Activated T-helper 1 cell treated with anti-CD3 and anti-CD28 coated beads, Interleukin-12 subunit alpha, Interleukin-12 subunit beta, Interleukin-2, Interleukin-4 antibody, amounts not matched to agents 30 ng/mL and 10 ng/mL and 1 ng/mL, durations not matched to agents 14 hours and 24 hours and 36 hours (primary cell): ENCODE results near the gene RBP5. TPM values are rescaled to one million over a fixed set of nuclear protein-coding genes. Genes with fewer than 3 reads are reported as not detected.
A peak's percentile ranks its signal among the peaks of the same experiment; 100 is the strongest.

Source experiments
- DNase-seq: peaks from one replicate; pipeline ENCODE4 v3.0.0; 2021; ENCODE audit warnings: low spot score
- H3K27ac Mint-ChIP-seq: one replicate; pipeline ENCODE4 v1.8.0; 2021; ENCODE audit warnings: mild to moderate bottlenecking, mixed read lengths
- H3K27me3 Mint-ChIP-seq: one replicate; pipeline ENCODE4 v1.8.0; 2022; ENCODE audit warnings: mild to moderate bottlenecking, moderate library complexity, mixed read lengths; ENCODE audit not compliant: insufficient read depth
- H3K36me3 Mint-ChIP-seq: one replicate; pipeline ENCODE4 v1.8.0; 2021; ENCODE audit warnings: low read depth, mixed read lengths
- H3K4me1 Mint-ChIP-seq: one replicate; pipeline ENCODE4 v1.8.0; 2021; ENCODE audit warnings: low read depth, mixed read lengths
- H3K4me3 Mint-ChIP-seq: one replicate; pipeline ENCODE4 v1.8.0; 2021; ENCODE audit warnings: mild to moderate bottlenecking, moderate library complexity, mixed read lengths
- H3K9me3 Mint-ChIP-seq: one replicate; pipeline ENCODE4 v1.8.0; 2021; ENCODE audit warnings: mixed read lengths
- intact Hi-C: fragments of 100-400 bp; cut with micrococcal nuclease; formaldehyde crosslinking; loops from one replicate; pipeline ENCODE4 v1.15.1; 2024
- total RNA-seq: library from RNA; stranded (reverse); gene quantifications from 2 replicates; pipeline ENCODE4 v1.2.3, GENCODE V29; 2022

Gene RBP5
- total RNA-seq, 1 donor from 2014 or later: not detected

GRCh38 chr12:7129287-7129871, 690 bp upstream of the RBP5 start:
- DNase-seq: no peak
- H3K27ac Mint-ChIP-seq: peak overlapping the region; percentile 91
- peaks cover 37% of the 10 kb centered on the region for H3K4me1 Mint-ChIP-seq
- H3K4me3 Mint-ChIP-seq: peak overlapping the region; percentile 96
- no peaks in the 10 kb centered on the region for H3K9me3 Mint-ChIP-seq
- H3K27me3 Mint-ChIP-seq: no peaks in the 10 kb centered on the region
- intact Hi-C loops: no loop called here
- peaks cover 23% of the 10 kb centered on the region for H3K36me3 Mint-ChIP-seq

DNA sequence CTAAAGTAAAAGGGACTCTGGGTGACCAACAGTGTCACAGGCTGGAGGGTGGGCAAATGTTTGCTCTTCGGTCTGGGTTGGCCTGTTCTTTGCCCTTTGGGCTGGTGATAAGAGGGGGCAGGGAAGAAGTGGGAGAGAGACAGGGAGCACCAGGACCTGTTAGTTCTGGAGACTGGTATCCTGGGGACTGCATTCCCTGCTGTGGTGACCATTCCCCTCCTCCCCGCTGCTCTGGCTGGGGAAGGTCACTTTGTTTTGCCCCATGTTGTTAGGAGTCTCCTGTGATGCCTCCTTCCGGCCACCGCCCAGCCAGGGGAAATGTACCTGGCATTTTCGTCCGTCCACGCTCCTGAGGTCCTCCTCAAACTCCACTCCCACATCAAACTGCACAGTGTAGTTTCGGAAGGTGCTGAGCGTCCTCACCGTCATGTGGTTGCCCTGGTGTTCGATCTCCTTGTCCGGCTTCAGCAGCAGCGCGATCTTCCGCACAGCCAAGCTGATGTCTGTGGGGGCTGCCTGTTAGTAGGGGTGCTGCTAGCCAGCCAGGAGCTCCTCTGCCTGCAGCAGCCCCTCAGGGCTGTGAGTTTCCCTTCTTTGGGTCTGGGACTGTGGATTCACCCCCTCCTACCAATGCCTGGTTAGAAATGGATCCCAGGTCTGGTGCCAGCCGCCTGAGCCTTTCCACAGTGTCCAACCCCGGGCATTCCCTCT, 618 bp downstream of the RBP5 start:
- Mint-ChIP-seq H3K27ac (no peak overlapping the region), H3K27me3 (no peaks in the 10 kb centered on the region), H3K36me3 (peaks cover 17% of the 10 kb centered on the region), H3K4me3 (peak overlapping the region; percentile 96), H3K9me3 (no peaks in the 10 kb centered on the region), H3K4me1 (peaks cover 37% of the 10 kb centered on the region)
- intact Hi-C loops: no loop called here
- DNase-seq: no peak

GRCh38 chr12:7125632-7126227, 3.0 kb downstream of the RBP5 start:
- peaks cover 15% of the 10 kb centered on the region for H3K36me3 Mint-ChIP-seq
- intact Hi-C loops: no loop called here
- H3K4me3 Mint-ChIP-seq: no peak overlapping the region
- no peak for DNase-seq
- peaks cover 14% of the 10 kb centered on the region for H3K4me1 Mint-ChIP-seq
- H3K27ac Mint-ChIP-seq: no peak overlapping the region
- no peaks in the 10 kb centered on the region for H3K27me3 Mint-ChIP-seq
- no peaks in the 10 kb centered on the region for H3K9me3 Mint-ChIP-seq

DNA sequence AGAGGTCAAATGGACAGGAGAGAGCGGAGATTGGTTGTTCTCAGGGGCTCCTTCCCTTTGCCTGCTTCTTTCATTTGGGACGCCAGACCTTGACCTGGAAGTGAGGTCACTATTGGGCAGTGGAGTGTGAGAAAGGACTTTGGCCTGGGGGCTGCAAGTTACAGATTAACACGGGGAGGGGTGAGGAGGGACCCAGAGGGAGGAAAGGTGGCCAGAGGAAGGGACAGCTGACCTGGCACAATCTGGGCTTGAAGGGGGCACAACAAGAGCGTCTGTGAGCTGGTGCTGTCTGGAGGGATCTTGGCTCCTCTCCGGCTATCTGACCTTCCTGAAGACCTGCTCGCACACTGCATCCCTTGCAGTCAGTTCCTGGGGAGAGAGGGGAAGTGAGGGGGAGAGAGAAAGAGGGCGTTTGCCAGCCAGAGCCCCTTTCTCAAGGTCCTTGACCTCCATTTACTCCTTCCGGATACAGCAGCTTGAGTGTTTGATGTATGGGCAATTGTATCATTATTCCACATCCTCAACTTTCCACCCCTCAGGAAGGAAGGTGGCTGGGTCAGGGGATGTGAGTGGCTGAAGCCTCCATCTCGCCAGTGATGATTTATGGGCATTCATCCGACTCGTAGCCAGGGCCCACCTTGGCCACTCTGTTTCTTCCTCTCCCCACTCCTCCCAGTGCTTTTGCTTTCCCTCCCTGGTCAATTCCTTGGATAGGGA, 4.7 kb downstream of the RBP5 start:
- H3K27ac Mint-ChIP-seq: no peak overlapping the region
- H3K36me3 Mint-ChIP-seq: peaks cover 15% of the 10 kb centered on the region
- H3K4me3 Mint-ChIP-seq: no peak overlapping the region
- no peaks in the 10 kb centered on the region for H3K9me3 Mint-ChIP-seq
- H3K27me3 Mint-ChIP-seq: no peaks in the 10 kb centered on the region
- intact Hi-C loops: no loop called here
- H3K4me1 Mint-ChIP-seq: peaks cover 7% of the 10 kb centered on the region
- no peak for DNase-seq

DNA sequence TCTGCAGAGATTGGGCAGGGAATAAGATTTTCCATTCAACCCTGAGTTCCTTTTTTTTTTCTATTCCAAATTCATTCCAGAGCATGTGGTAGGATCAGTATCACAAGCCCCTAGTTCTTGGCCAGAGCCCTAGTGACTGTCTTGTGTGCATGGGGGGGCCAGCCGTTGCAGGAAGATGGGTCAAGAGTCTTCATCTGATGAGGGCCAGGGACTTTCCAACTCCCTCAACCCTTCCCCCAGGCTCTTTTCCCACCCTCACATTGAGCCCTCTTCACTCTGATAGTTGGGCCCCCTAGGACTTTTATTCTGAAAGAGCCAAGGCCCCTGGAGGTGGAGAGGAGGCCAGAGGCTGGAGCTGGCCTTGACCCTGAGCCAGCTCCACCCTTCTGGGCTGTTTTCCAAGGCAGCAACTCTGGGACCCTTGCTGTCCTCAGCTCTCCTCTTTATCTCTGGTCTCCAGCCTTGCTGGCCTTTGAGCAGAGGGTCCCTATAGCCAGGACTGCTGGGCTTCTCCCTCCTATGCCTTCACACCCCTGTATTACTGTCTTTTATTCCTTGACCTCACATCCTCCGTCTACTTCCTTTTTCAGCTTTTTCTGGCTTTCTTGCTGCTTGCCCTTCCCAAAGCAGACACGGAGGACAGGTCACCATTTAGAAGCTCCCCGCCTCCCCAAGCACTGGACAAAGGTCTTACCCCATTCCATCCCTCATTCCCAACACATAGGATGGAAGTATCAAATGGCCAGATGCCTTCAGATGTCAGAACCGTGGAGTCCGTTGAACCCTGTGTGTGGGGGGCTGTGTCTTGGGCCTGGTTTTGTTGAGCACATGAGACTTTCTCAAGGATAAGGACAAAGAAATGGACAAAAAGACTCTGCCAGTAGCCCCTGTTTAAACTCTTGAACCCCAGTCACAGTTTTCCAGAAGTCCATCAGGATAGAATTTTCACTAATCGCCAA, 5.6 kb downstream of the RBP5 start:
- H3K36me3 Mint-ChIP-seq: peaks cover 21% of the 10 kb centered on the region
- H3K4me3 Mint-ChIP-seq: no peak overlapping the region
- DNase-seq: no peak
- peaks cover 5% of the 10 kb centered on the region for H3K4me1 Mint-ChIP-seq
- H3K9me3 Mint-ChIP-seq: no peaks in the 10 kb centered on the region
- peak overlapping the region; percentile 55 for H3K27ac Mint-ChIP-seq
- no peaks in the 10 kb centered on the region for H3K27me3 Mint-ChIP-seq
- intact Hi-C loops: no loop called here

- peaks cover 5% of the 10 kb centered on the region for H3K4me1 Mint-ChIP-seq
- peaks cover 23% of the 10 kb centered on the region for H3K36me3 Mint-ChIP-seq
- H3K27me3 Mint-ChIP-seq: no peaks in the 10 kb centered on the region
- H3K9me3 Mint-ChIP-seq: no peaks in the 10 kb centered on the region
- intact Hi-C loops: no loop called here
- no peak overlapping the region for H3K4me3 Mint-ChIP-seq
- DNase-seq: no peak
- no peak overlapping the region for H3K27ac Mint-ChIP-seq
Observed at GRCh38 chr12:7121324-7121723, 7.4 kb downstream of the RBP5 start.

DNA sequence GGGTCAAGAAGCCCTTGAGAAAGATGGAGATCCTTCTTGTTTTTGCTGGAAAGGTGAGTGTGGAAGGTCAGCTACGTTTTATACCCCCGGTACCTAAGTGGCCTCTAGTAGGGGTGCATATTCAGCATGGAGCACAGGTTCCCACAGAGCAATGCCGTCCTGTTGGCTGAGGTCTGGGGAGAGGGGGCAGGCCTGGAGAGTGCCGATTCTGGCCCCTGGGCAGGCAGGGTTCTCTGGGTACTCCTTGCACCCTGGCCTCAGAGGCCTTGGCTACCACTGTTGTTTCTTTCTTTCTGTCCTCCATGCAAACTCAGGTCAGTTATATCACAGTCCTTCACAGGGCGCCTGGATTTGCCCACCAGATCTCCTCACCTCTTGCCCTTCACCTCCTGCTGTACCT, 8.5 kb downstream of the RBP5 start:
- Mint-ChIP-seq H3K27ac (no peak overlapping the region), H3K4me3 (no peak overlapping the region), H3K4me1 (peaks cover 5% of the 10 kb centered on the region), H3K9me3 (no peaks in the 10 kb centered on the region), H3K27me3 (no peaks in the 10 kb centered on the region), H3K36me3 (peaks cover 21% of the 10 kb centered on the region)
- no peak for DNase-seq
- intact Hi-C loops: no loop called here

DNA sequence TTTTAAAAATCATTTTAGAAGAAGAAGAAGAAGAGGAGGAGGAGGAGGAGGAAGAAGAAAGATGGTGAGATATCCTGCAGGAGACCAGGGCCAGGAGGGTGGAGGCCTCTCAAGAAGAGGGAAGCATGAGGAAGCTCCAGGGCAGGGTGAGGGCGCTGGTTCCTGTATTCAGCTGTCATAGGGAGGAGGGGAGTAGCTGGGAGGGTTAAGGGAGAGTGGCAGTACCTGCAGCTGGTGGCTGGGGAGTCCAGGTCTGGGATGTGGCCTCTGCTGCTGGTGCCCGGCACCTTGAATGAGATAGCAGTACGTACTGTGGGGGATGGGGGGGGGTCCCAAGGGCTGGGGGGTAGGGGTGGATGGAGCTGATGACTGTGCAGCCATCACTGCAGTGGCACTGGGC, 9.8 kb downstream of the RBP5 start:
- no peak for DNase-seq
- intact Hi-C loops: loop anchor here (10.0 kb wide), 1 partner anchor 514 kb away; the partner anchor contains the start of gene CHD4
- H3K36me3 Mint-ChIP-seq: peaks cover 25% of the 10 kb centered on the region
- H3K4me1 Mint-ChIP-seq: peaks cover 11% of the 10 kb centered on the region
- no peak overlapping the region for H3K27ac Mint-ChIP-seq
- H3K27me3 Mint-ChIP-seq: no peaks in the 10 kb centered on the region
- H3K9me3 Mint-ChIP-seq: no peaks in the 10 kb centered on the region
- no peak overlapping the region for H3K4me3 Mint-ChIP-seq

GRCh38 chr12:7117670-7118069, 11.0 kb downstream of the RBP5 start:
- Mint-ChIP-seq H3K27me3 (no peaks in the 10 kb centered on the region), H3K36me3 (peaks cover 29% of the 10 kb centered on the region), H3K9me3 (no peaks in the 10 kb centered on the region), H3K4me1 (peaks cover 21% of the 10 kb centered on the region), H3K27ac (no peak overlapping the region), H3K4me3 (no peak overlapping the region)
- DNase-seq: no peak
- intact Hi-C loops: loop anchor here (10.0 kb wide), 1 partner anchor 513 kb away; the partner anchor contains the start of gene CHD4

DNA sequence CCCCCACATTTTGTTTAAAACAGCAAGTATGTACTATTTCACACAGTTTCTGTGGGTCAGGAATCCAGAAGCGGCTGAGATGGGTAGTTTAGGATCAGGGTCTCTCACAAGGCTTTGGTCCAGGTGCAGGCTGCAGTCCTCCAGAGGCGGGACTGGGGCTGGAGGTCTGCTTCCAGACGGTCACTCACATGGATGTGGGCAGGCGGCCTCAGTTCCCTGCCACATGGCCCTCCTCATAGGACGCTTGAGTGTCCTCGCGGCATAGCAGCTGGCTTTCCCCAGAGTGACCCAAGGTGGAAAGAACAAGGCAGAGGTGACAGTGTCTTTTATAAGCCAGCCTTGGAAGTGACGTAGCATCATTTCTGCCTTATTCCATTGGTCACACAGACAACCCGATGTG, 11.8 kb downstream of the RBP5 start:
- no peaks in the 10 kb centered on the region for H3K9me3 Mint-ChIP-seq
- no peak overlapping the region for H3K27ac Mint-ChIP-seq
- H3K36me3 Mint-ChIP-seq: peaks cover 27% of the 10 kb centered on the region
- intact Hi-C loops: loop anchor here (10.0 kb wide), 1 partner anchor 512 kb away; the partner anchor contains the start of gene CHD4
- no peaks in the 10 kb centered on the region for H3K27me3 Mint-ChIP-seq
- no peak for DNase-seq
- H3K4me1 Mint-ChIP-seq: peaks cover 22% of the 10 kb centered on the region
- H3K4me3 Mint-ChIP-seq: no peak overlapping the region

- H3K36me3 Mint-ChIP-seq: peaks cover 26% of the 10 kb centered on the region
Observed at GRCh38 chr12:7116196-7116595, 12.5 kb downstream of the RBP5 start.

GRCh38 chr12:7114851-7115250, 13.8 kb downstream of the RBP5 start:
- no peak for DNase-seq
- H3K4me1 Mint-ChIP-seq: peaks cover 37% of the 10 kb centered on the region
- no peaks in the 10 kb centered on the region for H3K27me3 Mint-ChIP-seq
- no peak overlapping the region for H3K4me3 Mint-ChIP-seq
- H3K27ac Mint-ChIP-seq: no peak overlapping the region
- no peaks in the 10 kb centered on the region for H3K9me3 Mint-ChIP-seq
- H3K36me3 Mint-ChIP-seq: peaks cover 26% of the 10 kb centered on the region
- intact Hi-C loops: loop anchor here (10.0 kb wide), 1 partner anchor 510 kb away; the partner anchor contains the start of gene CHD4

More at GRCh38 chr12:7116196-7116595, 12.5 kb downstream of the RBP5 start:
- no peak for DNase-seq
- H3K27me3 Mint-ChIP-seq: no peaks in the 10 kb centered on the region
- H3K9me3 Mint-ChIP-seq: no peaks in the 10 kb centered on the region
- intact Hi-C loops: loop anchor here (10.0 kb wide), 1 partner anchor 511 kb away; the partner anchor contains the start of gene CHD4
- no peak overlapping the region for H3K4me3 Mint-ChIP-seq
- H3K4me1 Mint-ChIP-seq: peaks cover 24% of the 10 kb centered on the region
- H3K27ac Mint-ChIP-seq: no peak overlapping the region
